T47D (cell line): ENCODE measurements around the gene KDM6A.
"Not testable (repeated sequence)": the region's sequence is repeated elsewhere in the genome, so short reads cannot be mapped to it uniquely, and the experiment has no call there.

ENCODE experiments used
- DNase-seq, 2 experiments: peaks; one replicate each; pipeline versions ENCODE4 v3.0.0 to v3.0.0-alpha.2; 2011 to 2012; ENCODE audit warnings: low read depth in 1 of 2, low spot score in 1 of 2
- JUND ChIP-seq: IDR thresholded peaks from 2 replicates; pipeline ENCODE4 v1.6.1; 2012; ENCODE audit warnings: low read depth
- in situ Hi-C: cut with HindIII; loops from 2 replicates; pipeline ENCODE4 v1.10.0; 2016; ENCODE audit warnings: low sequenced_read_pairs, low pct_unique_long_range_greater_than_20kb

Gene KDM6A

GRCh38 chrX:44896876-44897186, 23.8 kb downstream of the KDM6A start:
- in situ Hi-C loops: no loop called here

GRCh38 chrX:44897539-44897938, 24.6 kb downstream of the KDM6A start:
- in situ Hi-C loops: no loop called here
- TF ChIP-seq JUND: no peak
- DNase-seq: no peak

More at GRCh38 chrX:44896876-44897186, 23.8 kb downstream of the KDM6A start:
- DNase-seq: no peak
- no peak for TF ChIP-seq JUND

GRCh38 chrX:44898411-44899221, 25.6 kb downstream of the KDM6A start:
- in situ Hi-C loops: no loop called here

GRCh38 chrX:44899946-44900345, 27.0 kb downstream of the KDM6A start:
- no peak for DNase-seq
- in situ Hi-C loops: no loop called here
- no peak for TF ChIP-seq JUND

More at GRCh38 chrX:44898411-44899221, 25.6 kb downstream of the KDM6A start:
- no peak for DNase-seq
- no peak for TF ChIP-seq JUND

GRCh38 chrX:44903107-44903506, 30.1 kb downstream of the KDM6A start:
- no peak for TF ChIP-seq JUND
- peak in 1 of 2 experiments; percentile 32 for DNase-seq
- in situ Hi-C loops: no loop called here

- no peak for DNase-seq
- in situ Hi-C loops: no loop called here
- no peak for TF ChIP-seq JUND
Measured at GRCh38 chrX:44903830-44904530, 31.0 kb downstream of the KDM6A start.

GRCh38 chrX:44904542-44905115, 31.6 kb downstream of the KDM6A start:
- no peak for TF ChIP-seq JUND
- in situ Hi-C loops: no loop called here
- peak in 1 of 2 experiments; percentile 35 for DNase-seq

GRCh38 chrX:44906041-44906440, 33.1 kb downstream of the KDM6A start:
- no peak for DNase-seq
- in situ Hi-C loops: no loop called here
- no peak for TF ChIP-seq JUND

GRCh38 chrX:44906542-44906941, 33.6 kb downstream of the KDM6A start:
- in situ Hi-C loops: no loop called here
- no peak for TF ChIP-seq JUND
- DNase-seq: no peak

GRCh38 chrX:44908153-44908552, 35.2 kb downstream of the KDM6A start:
- DNase-seq: no peak
- in situ Hi-C loops: no loop called here
- TF ChIP-seq JUND: no peak

GRCh38 chrX:44908827-44909226, 35.8 kb downstream of the KDM6A start:
- in situ Hi-C loops: no loop called here
- DNase-seq: no peak
- TF ChIP-seq JUND: no peak

- in situ Hi-C loops, DNase-seq: not testable (repeated sequence)
Measured at GRCh38 chrX:44910508-44910907, 37.5 kb downstream of the KDM6A start.

- in situ Hi-C loops: not testable (repeated sequence)
Measured at GRCh38 chrX:44911074-44911600, 38.1 kb downstream of the KDM6A start.

More at GRCh38 chrX:44911074-44911600, 38.1 kb downstream of the KDM6A start:
- DNase-seq: not testable (repeated sequence)
